Esophagus squamous epithelium (tissue), 5 donors: ENCODE results near the gene GOLGA6A. TPM values are rescaled to one million over a fixed set of nuclear protein-coding genes. Genes with fewer than 3 reads are reported as not detected.

Experiments used
- DNase-seq: peaks from one replicate; lab custom pipeline; 2025; lab: John Stamatoyannopoulos, UW
- H3K27ac ChIP-seq, 4 donors: fragments of 200-600 bp; sonication (generic); one replicate each; pipeline ENCODE4 v1.5.1; 2016 to 2019; ENCODE audit warnings: mild to moderate bottlenecking in 1 of 4
- H3K27me3 ChIP-seq, 4 donors: fragments of 200-600 bp; sonication (generic); 1 replicate in 3 of 4; 2 replicates in 1 of 4; pipeline versions ENCODE4 v1.5.1 to v1.6.0; 2017 to 2021; ENCODE audit warnings: antibody characterized with exemption in 1 of 4
- H3K36me3 ChIP-seq, 3 donors: fragments of 200-600 bp; sonication (generic); one replicate each; pipeline ENCODE4 v1.5.1; 2016 to 2019
- H3K4me1 ChIP-seq, 3 donors: fragments of 200-600 bp; sonication (generic); one replicate each; pipeline ENCODE4 v1.5.1; 2017 to 2019
- H3K4me3 ChIP-seq, 4 donors: fragments of 200-600 bp; sonication (generic); 1 replicate in 3 of 4; 2 replicates in 1 of 4; pipeline ENCODE4 v1.5.1; 2016 to 2019; ENCODE audit warnings: mild to moderate bottlenecking in 2 of 4, moderate library complexity in 1 of 4
- H3K9me3 ChIP-seq, 3 donors: fragments of 200-600 bp; sonication (generic); one replicate each; pipeline ENCODE4 v1.5.1; 2016 to 2019
- POLR2A ChIP-seq, 4 donors: fragments of 450-650 bp; IDR thresholded peaks; one replicate each; pipeline ENCODE4 v1.6.1; 2017; ENCODE audit warnings: antibody characterized with exemption in 4 of 4, mild to moderate bottlenecking in 4 of 4, moderate library complexity in 3 of 4
- WGBS, 2 donors: methylation state at CpG; one replicate each; pipeline ENCODE4 v1.1.5; 2018; 5-methylcytosine and 5-hydroxymethylcytosine counted together
- intact Hi-C: fragments of 100-400 bp; cut with DNase I; formaldehyde crosslinking; loops from one replicate; pipeline ENCODE4 v1.15.0; 2022
- total RNA-seq, 4 donors: library from RNA; depleted of rRNA; stranded (reverse); fragments of >200 nt; gene quantifications; one replicate each; pipeline ENCODE4 v1.1.0, GENCODE V29; 2016
- TF ChIP-seq, protein P1 (sequence below), 6 experiments: fragments of 450-650 bp in 4 of 6; fragments of 200-600 bp in 2 of 6; sonication (generic) in 2 of 6; IDR thresholded peaks; one replicate each; pipeline ENCODE4 v1.5.1; 2016 to 2019; ENCODE audit warnings: antibody characterized with exemption in 6 of 6, mild to moderate bottlenecking in 4 of 6, moderate library complexity in 4 of 6
- donor health status: DM: yes; HTN: yes; CAD: no.

GOLGA6A gene
- total RNA-seq, 4 donors from 2014 or later = not detected

DNA sequence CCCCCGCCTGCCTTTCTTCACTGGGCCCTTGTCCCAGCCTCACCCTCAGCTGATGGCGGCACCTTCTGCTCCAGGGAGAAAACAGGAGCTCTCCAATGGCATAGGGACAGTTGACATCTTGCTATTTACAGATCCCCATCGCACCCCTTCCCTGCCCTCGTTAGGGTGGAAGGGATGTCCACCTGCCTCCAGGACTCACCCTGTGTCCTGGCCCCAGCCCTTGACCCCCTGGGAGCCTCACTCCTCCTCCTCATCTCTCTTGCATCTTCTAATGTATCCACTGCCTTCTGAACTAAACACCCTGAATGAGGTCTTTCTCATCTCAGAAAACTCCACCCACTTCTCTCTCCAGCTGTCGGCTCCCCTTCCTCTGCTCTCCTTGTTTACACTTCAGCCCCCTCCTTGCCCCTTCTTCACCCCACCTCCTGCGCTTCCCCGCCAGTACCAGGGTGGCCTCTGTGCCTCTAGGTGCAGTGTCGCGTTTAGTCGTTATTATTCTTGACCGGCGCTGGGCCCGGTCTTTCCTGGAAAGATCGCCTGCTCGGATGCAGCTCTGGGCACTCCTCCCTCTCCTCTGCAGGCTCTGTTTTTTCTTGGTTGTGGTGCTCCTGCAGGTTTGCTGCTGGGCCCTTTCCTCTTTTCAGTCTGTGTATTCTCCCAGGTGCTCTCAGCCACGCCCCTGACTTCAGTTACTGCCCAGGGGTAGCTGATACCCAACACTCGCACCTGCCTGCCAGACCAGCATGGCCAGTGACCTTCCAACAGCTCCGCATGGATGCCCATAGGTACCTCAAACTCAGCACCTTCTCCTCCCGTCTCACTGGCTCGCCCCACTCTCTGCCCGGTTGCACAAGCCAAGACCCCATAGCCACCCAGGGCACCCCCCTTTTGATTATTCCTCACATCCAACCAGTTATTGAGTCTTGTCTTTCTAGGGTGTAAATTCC, 44.9 kb downstream of the GOLGA6A start:
- Histone ChIP-seq H3K27ac (no peak overlapping the region), H3K4me1 (peaks cover 0 to 41% (median 13%) of the 10 kb centered on the region in 3 donors), H3K4me3 (no peak overlapping the region), H3K9me3 (no peaks in the 10 kb centered on the region), H3K36me3 (peaks cover 20 to 68% (median 39%) of the 10 kb centered on the region in 3 donors), H3K27me3 (no peaks in the 10 kb centered on the region)
- WGBS, 2 donors = 82 to 89% methylated on average over 21 of the region's 21 CpGs
- TF ChIP-seq, protein P1, sequence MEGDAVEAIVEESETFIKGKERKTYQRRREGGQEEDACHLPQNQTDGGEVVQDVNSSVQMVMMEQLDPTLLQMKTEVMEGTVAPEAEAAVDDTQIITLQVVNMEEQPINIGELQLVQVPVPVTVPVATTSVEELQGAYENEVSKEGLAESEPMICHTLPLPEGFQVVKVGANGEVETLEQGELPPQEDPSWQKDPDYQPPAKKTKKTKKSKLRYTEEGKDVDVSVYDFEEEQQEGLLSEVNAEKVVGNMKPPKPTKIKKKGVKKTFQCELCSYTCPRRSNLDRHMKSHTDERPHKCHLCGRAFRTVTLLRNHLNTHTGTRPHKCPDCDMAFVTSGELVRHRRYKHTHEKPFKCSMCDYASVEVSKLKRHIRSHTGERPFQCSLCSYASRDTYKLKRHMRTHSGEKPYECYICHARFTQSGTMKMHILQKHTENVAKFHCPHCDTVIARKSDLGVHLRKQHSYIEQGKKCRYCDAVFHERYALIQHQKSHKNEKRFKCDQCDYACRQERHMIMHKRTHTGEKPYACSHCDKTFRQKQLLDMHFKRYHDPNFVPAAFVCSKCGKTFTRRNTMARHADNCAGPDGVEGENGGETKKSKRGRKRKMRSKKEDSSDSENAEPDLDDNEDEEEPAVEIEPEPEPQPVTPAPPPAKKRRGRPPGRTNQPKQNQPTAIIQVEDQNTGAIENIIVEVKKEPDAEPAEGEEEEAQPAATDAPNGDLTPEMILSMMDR (IDR thresholded peaks at IDR 0.05) = no peak
- no peak for TF ChIP-seq POLR2A (IDR thresholded peaks at IDR 0.05)
- intact Hi-C loops = no loop called here
- DNase-seq = no peak

DNA sequence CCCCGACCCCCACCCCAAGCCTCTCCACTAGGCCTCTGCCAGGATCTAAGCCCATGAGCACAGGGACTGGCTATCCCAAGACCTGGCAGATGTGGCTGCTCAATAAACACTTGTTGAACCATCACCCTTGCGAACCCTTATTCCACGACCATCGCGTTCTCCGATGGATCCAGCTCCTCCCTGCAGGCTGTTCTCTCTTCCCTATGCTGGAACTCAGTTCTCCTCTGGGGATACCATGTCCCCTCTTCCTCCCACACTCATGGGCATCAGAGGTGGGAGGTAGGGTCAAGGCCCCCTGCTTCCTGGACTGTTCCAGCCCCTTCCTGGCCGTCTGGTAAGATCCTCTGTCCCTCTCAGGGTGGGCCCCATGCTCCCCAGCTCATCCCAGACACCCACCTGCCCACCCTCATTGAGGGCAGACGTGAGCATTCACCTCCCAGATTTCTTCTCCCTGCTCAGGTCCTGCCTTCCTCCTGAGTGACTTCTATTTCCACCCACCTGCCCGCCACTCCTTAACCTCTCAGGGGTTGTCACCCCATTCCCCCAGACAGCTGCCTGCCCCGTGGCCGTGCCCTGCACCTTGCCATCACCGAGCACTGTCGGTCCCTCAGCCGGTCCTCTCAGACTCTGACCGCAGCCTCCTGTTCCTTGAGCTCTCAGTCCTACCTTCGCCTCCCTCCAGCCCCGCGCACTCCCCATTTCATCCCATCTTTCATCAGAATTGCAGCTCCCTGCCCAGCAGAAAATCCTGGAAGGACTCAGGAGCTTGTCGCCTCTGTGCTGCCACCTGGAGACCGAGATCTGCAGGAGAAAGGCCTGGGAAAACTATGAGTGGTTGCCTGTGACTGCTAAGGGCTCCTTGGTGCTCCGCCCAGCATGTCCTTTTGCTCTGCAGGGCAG, 45.8 kb downstream of the GOLGA6A start:
- Histone ChIP-seq H3K36me3 (peaks cover 20 to 71% (median 39%) of the 10 kb centered on the region in 3 donors), H3K27ac (no peak overlapping the region), H3K27me3 (no peaks in the 10 kb centered on the region), H3K9me3 (no peaks in the 10 kb centered on the region), H3K4me1 (peaks cover 0 to 43% (median 13%) of the 10 kb centered on the region in 3 donors), H3K4me3 (no peak overlapping the region)
- intact Hi-C loops = no loop called here
- no peak for DNase-seq
- TF ChIP-seq POLR2A (IDR thresholded peaks at IDR 0.05) = no peak
- TF ChIP-seq, protein P1 (IDR thresholded peaks at IDR 0.05) = peak in 4 of 6 experiments; percentile 11 to 48 (median 20)
- WGBS, 2 donors = 80 to 84% methylated on average over 20 to 21 of the region's 21 CpGs

DNA sequence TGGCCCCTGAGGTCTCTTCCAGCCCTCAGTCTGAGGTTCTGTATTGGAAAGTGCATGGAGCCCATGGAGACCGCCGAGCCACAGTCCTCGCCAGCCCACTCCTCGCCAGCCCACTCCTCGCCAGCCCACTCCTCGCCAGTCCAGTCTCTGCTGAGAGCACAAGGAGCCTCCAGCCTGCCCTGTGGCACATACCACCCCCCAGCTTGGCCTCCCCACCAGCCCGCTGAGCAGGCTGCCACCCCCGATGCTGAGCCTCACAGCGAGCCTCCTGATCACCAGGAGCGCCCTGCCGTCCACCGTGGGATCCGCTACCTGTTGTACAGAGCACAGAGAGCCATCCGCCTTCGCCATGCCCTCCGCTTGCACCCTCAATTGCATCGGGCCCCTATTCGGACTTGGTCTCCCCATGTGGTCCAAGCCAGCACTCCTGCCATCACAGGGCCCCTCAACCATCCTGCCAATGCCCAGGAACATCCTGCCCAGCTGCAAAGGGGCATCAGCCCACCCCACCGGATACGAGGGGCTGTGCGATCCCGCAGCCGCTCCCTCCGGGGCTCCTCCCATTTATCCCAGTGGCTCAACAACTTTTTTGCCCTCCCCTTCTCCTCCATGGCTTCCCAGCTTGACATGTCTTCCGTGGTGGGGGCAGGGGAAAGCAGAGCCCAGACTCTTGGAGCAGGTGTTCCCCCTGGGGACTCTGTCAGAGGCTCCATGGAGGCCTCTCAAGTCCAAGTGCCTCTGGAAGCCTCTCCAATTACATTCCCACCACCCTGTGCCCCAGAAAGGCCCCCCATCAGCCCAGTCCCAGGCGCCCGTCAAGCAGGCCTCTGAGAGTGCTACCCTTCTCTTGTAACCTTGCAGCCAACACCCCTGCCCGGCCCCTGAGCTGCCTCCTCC, 47.0 kb downstream of the GOLGA6A start:
- no peaks in the 10 kb centered on the region for H3K27me3 ChIP-seq
- H3K4me3 ChIP-seq = no peak overlapping the region
- no peak for DNase-seq
- no peak overlapping the region for H3K27ac ChIP-seq
- H3K9me3 ChIP-seq = no peaks in the 10 kb centered on the region
- TF ChIP-seq, protein P1 (IDR thresholded peaks at IDR 0.05) = no peak
- no peak for TF ChIP-seq POLR2A (IDR thresholded peaks at IDR 0.05)
- H3K36me3 ChIP-seq = peaks cover 20 to 72% (median 39%) of the 10 kb centered on the region in 3 donors
- H3K4me1 ChIP-seq = peaks cover 0 to 31% (median 12%) of the 10 kb centered on the region in 3 donors
- 90 to 93% methylated on average over 19 to 20 of the region's 28 CpGs for WGBS, 2 donors
- intact Hi-C loops = no loop called here

DNA sequence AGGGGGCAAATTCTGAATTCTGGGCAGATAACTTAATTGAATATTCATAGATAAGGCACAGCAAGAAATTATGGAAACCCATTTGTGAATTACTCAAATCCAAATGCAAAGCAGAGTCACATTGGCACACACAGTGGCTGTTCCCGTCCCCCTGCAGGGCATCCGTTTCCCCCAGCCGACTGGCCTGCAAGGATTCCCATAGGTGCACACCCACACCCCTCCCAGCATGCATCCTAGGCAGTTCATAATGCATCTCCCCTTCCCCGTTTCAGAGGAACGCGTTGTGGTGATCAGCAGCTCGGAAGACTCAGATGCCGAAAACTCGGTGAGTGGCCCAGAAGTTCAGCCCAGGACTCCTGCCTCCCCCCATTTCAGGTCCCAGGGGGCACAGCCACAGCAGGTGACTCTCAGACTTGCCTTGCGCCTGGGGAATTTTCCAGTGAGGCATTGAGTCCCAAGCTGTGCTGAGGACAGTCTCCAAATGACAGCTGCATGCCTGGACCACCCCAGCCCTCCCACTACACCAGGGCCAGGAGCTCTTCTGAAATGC, 48.1 kb downstream of the GOLGA6A start:
- no peak overlapping the region for H3K27ac ChIP-seq
- H3K27me3 ChIP-seq = no peaks in the 10 kb centered on the region
- H3K4me1 ChIP-seq = peaks cover 0 to 20% (median 6%) of the 10 kb centered on the region in 3 donors
- no peak overlapping the region for H3K4me3 ChIP-seq
- no peaks in the 10 kb centered on the region for H3K9me3 ChIP-seq
- TF ChIP-seq, protein P1 (IDR thresholded peaks at IDR 0.05) = no peak
- no peak for TF ChIP-seq POLR2A (IDR thresholded peaks at IDR 0.05)
- WGBS, 2 donors = 87 to 100% methylated on average over 2 to 6 of the region's 10 CpGs
- peaks cover 20 to 82% (median 42%) of the 10 kb centered on the region in 3 donors for H3K36me3 ChIP-seq
- DNase-seq = no peak
- intact Hi-C loops = no loop called here
